Measurements from ENCODE around the gene BPTF. TPM values are rescaled to one million over a fixed set of nuclear protein-coding genes. Genes with fewer than 3 reads are reported as not detected.

BPTF gene
- total and polyA plus RNA-seq, 2 of the 13 experiments (the other 11 are each of a cell fraction or from before 2014, with no cell fraction given): 43.5 to 66.1 TPM

DNA sequence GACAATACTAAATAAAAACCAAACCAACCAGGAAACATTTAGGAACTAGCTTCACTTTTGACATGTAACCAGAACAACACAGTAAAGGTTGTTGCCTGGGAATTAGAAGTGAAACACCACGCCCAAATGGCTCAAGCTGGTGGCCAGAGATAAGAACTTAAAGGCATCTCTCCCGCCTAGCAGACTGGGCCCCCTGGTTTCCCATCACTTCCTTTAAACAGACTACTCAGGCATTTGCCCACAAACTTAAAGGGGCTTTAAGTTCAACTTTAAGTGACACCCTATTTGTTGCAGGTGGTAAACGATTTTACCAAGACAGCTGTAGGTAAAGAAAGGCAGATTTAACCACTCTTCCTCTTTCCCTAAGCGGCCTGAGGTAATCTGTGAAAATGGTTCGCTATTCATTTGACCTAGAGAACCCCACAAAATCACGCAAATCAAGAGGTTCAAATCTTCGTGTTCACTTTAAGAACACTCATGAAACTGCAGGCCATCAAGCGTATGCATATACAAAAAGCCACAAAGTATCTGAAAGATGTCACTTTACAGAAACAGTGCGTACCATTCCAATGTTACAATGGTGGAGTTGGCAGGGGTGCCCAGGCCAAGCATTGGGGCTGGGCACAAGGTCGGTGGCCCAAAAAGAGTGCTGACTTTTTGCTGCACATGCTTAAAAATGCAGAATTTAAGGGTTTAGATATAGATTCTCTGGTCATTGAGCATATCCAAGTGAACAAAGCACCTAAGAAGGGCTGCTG, 40.8 kb upstream of the BPTF start:
- DNase-seq (ENCODE audit: low spot score) (no peak), FAIRE-seq (no peak), ATAC-seq (no peak)
- Histone ChIP-seq H3K9ac (ENCODE audit: insufficient read depth, low read depth, low read length) (no peak overlapping the region), H3K4me2 (ENCODE audit: low read depth, low read length) (no peak overlapping the region), H2AFZ (ENCODE audit: low read length) (no peak overlapping the region), H3K4me1 (ENCODE audit: insufficient read depth, low read length) (peaks cover 18% of the 10 kb centered on the region), H3K27me3 (ENCODE audit: control insufficient read depth in 1 of 2, insufficient read depth in 2 of 2, low read length in 2 of 2) (peaks cover 0 to 7% of the 10 kb centered on the region in 2 experiments; a peak in 2 of 5 replicates), H3K9me3 (ENCODE audit: low read length) (no peaks in the 10 kb centered on the region), H3K79me2 (ENCODE audit: insufficient read depth, low read length) (no peaks in the 10 kb centered on the region), H3K27ac (ENCODE audit: extremely low read length, insufficient read depth, low read length) (no peak overlapping the region), H3K36me3 (replicated peaks in 1 of 2; ENCODE audit: control insufficient read depth in 1 of 2, insufficient read depth in 2 of 2, low read length in 2 of 2) (no peaks in the 10 kb centered on the region), H3K4me3 (replicated peaks in 1 of 3; ENCODE audit: insufficient read depth in 1 of 3, low read depth in 2 of 3, low read length in 3 of 3) (no peak overlapping the region), H4K20me1 (ENCODE audit: insufficient read depth, low read length) (no peaks in the 10 kb centered on the region)
- no TSS peak for BruUV-seq (replicated peaks)
- in situ Hi-C loops (cut with HindIII; ENCODE audit: extremely low pct_ligation_motif_present, low pct_unique_long_range_greater_than_20kb) (no loop called here), intact Hi-C loops (cut with micrococcal nuclease; ENCODE audit: unreplicated experiment) (no loop called here)
- ChIA-PET POLR2A (no interaction called here), CTCF (ENCODE audit: low intra/inter-chr PET ratio, low total read pairs) (no interaction called here)
- TF ChIP-seq RFXANK (CRISPR knock-in tag; IDR thresholded peaks at IDR 0.05): no peak
- no peak for TF ChIP-seq ZNF724P (CRISPR knock-in tag; IDR thresholded peaks at IDR 0.05; ENCODE audit: borderline replicate concordance)
- no peak for TF ChIP-seq SP2 (CRISPR knock-in tag; IDR thresholded peaks at IDR 0.05)
- no peak for TF ChIP-seq NAIF1 (CRISPR knock-in tag; IDR thresholded peaks at IDR 0.05; ENCODE audit: borderline replicate concordance)
- no peak for TF ChIP-seq FOXO1 (CRISPR knock-in tag; IDR thresholded peaks at IDR 0.05)
- no peak for TF ChIP-seq ZNF326 (CRISPR knock-in tag; IDR thresholded peaks at IDR 0.05; ENCODE audit: borderline replicate concordance)
- TF ChIP-seq TOPORS (CRISPR knock-in tag; IDR thresholded peaks at IDR 0.05): no peak
- TF ChIP-seq ZNF713 (CRISPR knock-in tag; IDR thresholded peaks at IDR 0.05): no peak
- no peak for TF ChIP-seq ZNF652 (CRISPR knock-in tag; IDR thresholded peaks at IDR 0.05; ENCODE audit: borderline replicate concordance, low read depth)
- TF ChIP-seq, protein P1, sequence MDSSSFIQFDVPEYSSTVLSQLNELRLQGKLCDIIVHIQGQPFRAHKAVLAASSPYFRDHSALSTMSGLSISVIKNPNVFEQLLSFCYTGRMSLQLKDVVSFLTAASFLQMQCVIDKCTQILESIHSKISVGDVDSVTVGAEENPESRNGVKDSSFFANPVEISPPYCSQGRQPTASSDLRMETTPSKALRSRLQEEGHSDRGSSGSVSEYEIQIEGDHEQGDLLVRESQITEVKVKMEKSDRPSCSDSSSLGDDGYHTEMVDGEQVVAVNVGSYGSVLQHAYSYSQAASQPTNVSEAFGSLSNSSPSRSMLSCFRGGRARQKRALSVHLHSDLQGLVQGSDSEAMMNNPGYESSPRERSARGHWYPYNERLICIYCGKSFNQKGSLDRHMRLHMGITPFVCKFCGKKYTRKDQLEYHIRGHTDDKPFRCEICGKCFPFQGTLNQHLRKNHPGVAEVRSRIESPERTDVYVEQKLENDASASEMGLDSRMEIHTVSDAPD (CRISPR knock-in tag; IDR thresholded peaks at IDR 0.05): no peak
- TF ChIP-seq, protein P2, sequence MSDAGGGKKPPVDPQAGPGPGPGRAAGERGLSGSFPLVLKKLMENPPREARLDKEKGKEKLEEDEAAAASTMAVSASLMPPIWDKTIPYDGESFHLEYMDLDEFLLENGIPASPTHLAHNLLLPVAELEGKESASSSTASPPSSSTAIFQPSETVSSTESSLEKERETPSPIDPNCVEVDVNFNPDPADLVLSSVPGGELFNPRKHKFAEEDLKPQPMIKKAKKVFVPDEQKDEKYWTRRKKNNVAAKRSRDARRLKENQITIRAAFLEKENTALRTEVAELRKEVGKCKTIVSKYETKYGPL (CRISPR knock-in tag; IDR thresholded peaks at IDR 0.05): no peak
- TF ChIP-seq, protein P3, sequence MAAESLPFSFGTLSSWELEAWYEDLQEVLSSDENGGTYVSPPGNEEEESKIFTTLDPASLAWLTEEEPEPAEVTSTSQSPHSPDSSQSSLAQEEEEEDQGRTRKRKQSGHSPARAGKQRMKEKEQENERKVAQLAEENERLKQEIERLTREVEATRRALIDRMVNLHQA (CRISPR knock-in tag; IDR thresholded peaks at IDR 0.05): no peak
- TF ChIP-seq HDAC2 (CRISPR knock-in tag; IDR thresholded peaks at IDR 0.05): no peak
- no peak for TF ChIP-seq MATR3 (CRISPR knock-in tag; IDR thresholded peaks at IDR 0.05)
- TF ChIP-seq ZNF441 (CRISPR knock-in tag; IDR thresholded peaks at IDR 0.05; ENCODE audit: borderline replicate concordance): no peak
- TF ChIP-seq, protein P4, sequence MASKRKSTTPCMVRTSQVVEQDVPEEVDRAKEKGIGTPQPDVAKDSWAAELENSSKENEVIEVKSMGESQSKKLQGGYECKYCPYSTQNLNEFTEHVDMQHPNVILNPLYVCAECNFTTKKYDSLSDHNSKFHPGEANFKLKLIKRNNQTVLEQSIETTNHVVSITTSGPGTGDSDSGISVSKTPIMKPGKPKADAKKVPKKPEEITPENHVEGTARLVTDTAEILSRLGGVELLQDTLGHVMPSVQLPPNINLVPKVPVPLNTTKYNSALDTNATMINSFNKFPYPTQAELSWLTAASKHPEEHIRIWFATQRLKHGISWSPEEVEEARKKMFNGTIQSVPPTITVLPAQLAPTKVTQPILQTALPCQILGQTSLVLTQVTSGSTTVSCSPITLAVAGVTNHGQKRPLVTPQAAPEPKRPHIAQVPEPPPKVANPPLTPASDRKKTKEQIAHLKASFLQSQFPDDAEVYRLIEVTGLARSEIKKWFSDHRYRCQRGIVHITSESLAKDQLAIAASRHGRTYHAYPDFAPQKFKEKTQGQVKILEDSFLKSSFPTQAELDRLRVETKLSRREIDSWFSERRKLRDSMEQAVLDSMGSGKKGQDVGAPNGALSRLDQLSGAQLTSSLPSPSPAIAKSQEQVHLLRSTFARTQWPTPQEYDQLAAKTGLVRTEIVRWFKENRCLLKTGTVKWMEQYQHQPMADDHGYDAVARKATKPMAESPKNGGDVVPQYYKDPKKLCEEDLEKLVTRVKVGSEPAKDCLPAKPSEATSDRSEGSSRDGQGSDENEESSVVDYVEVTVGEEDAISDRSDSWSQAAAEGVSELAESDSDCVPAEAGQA (IDR thresholded peaks at IDR 0.05; ENCODE audit: low read depth): no peak
- TF ChIP-seq, protein P4 (CRISPR knock-in tag; IDR thresholded peaks at IDR 0.05; ENCODE audit: borderline replicate concordance): no peak
- no peak for TF ChIP-seq NR2F6 (IDR thresholded peaks at IDR 0.05)
- no peak for TF ChIP-seq NR2F6 (CRISPR knock-in tag; IDR thresholded peaks at IDR 0.05)
- 46% methylated on average over 10 of the region's 10 CpGs for WGBS (ENCODE audit: low lambda C conversion rate)

All from HepG2 (cell line).